Skin epidermis (tissue), 12 donors: Measurements from ENCODE around the gene UTP14C.
"Not testable (repeated sequence)": the region's sequence is repeated elsewhere in the genome, so short reads cannot be mapped to it uniquely, and the experiment has no call there.

Source experiments
- H3K27ac ChIP-seq, 21 experiments: fragments of 200-600 bp; sonication (generic) in 11 of 21; one replicate each; pipeline ENCODE4 v1.5.0; 2020; ENCODE audit warnings: mild to moderate bottlenecking in 3 of 21, inconsistent platforms in 2 of 21, moderate library complexity in 2 of 21
- H3K4me3 ChIP-seq, 7 experiments: fragments of 200-600 bp; sonication (generic) in 2 of 7; one replicate each; pipeline ENCODE4 v1.5.0; 2020; ENCODE audit warnings: inconsistent platforms in 2 of 7, mild to moderate bottlenecking in 2 of 7, moderate library complexity in 1 of 7

Gene UTP14C

DNA sequence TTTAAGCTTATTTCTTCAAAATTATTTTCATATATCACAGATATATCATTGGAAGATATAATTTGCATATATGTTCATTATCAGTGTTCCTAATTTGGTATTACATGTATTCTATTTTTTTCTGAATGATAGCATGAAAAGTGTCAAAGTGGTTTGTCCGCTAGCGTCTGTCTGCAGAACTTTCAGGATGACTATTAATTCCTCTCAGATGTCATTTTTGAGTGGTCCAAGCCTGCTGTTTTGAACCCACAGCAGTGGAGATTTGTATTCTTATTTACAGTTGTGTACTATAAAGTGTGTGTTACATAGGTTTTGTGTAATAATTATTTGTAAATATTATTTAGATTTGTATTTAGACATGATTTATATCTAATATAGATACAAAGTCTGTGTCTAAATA lies 8.5 kb downstream of the UTP14C start:
- H3K27ac ChIP-seq: no peak overlapping the region
- no peak overlapping the region for H3K4me3 ChIP-seq

GRCh38 chr13:52034616-52035226 lies 10.2 kb downstream of the UTP14C start:
- Histone ChIP-seq H3K27ac (no peak overlapping the region), H3K4me3 (no peak overlapping the region)

GRCh38 chr13:52036037-52036436 lies 11.5 kb downstream of the UTP14C start:
- no peak overlapping the region for H3K27ac ChIP-seq
- no peak overlapping the region for H3K4me3 ChIP-seq

DNA sequence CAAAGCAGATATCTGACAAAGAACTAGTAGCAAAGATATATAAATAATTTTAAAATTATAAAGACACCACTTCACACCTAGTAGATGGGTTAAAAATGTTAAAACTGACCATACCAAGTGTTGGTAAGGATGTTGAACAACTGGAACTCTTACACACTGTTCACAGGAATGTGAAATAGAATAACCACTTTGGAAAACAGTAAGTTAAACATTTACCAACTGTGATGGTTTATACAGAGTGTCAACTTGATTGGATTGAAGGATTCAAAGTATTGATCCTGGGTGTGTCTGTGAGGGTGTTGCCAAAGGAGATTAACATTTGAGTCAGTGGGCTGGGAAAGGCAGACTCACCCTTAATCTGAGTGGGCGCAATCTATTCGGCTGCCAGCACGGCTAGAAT lies 19.2 kb downstream of the UTP14C start:
- H3K27ac ChIP-seq: no peak overlapping the region
- H3K4me3 ChIP-seq: no peak overlapping the region

- no peak overlapping the region for H3K4me3 ChIP-seq
- no peak overlapping the region for H3K27ac ChIP-seq
Measured at GRCh38 chr13:52047463-52047862, 23.0 kb downstream of the UTP14C start.

- Histone ChIP-seq H3K4me3 (no peak overlapping the region), H3K27ac (no peak overlapping the region)
Measured at GRCh38 chr13:52048516-52048915, 24.0 kb downstream of the UTP14C start.

DNA sequence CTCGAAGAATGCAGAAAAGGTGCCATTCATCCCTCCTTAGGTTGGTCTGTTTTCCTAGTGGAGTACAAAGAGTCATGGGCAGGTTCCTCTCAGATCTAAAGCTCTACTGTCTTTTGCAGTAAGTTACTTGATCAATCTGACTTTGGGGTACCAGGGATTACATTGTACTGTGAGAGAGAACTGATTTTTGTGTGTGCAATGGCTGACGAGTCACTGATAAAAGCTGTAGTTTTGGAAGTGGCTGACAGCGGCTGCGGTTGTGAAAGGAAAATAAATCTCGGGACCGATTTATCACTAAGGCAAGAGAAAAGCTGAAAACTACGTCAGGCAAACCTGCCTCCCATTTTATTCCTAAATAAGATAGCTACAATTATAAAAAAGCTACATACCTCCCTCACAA lies 26.9 kb downstream of the UTP14C start:
- no peak overlapping the region for H3K27ac ChIP-seq

DNA sequence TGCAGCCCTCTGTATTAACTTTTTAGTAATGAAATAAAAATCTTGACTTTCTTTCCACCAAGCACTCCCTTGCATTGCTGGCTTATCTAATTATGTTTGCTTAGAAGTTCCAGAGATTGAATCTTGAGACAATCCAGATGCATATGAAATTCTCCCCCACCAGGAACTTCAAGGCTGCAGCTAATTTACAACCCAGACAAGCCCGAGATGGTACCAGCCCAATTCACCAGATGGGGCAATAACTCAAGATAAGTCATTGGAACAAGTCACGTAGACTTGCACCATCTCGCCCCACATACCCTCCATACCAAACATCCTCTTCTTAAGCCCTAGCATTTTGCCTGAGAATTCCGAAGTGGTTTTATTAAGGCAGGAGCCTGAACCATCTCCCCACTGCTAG lies 29.0 kb downstream of the UTP14C start:
- no peak overlapping the region for H3K27ac ChIP-seq

More for the DNA sequence above, 26.9 kb downstream of the UTP14C start:
- no peak overlapping the region for H3K4me3 ChIP-seq

GRCh38 chr13:52061064-52061463 lies 36.6 kb downstream of the UTP14C start:
- H3K27ac ChIP-seq, H3K4me3 ChIP-seq: not testable (repeated sequence)

More for the DNA sequence above, 29.0 kb downstream of the UTP14C start:
- H3K4me3 ChIP-seq: no peak overlapping the region

GRCh38 chr13:52061587-52061986 lies 37.1 kb downstream of the UTP14C start:
- Histone ChIP-seq H3K27ac (no peak overlapping the region), H3K4me3 (no peak overlapping the region)

- H3K4me3 ChIP-seq: no peak overlapping the region
- H3K27ac ChIP-seq: no peak overlapping the region
Measured at GRCh38 chr13:52067237-52067636, 42.7 kb downstream of the UTP14C start.

- Histone ChIP-seq H3K4me3 (no peak overlapping the region), H3K27ac (no peak overlapping the region)
Measured at GRCh38 chr13:52070929-52071523, 46.5 kb downstream of the UTP14C start.
